ENCODE measurements around the gene EAF1.
"Not testable (repeated sequence)": the region's sequence is repeated elsewhere in the genome, so short reads cannot be mapped to it uniquely, and the experiment has no call there.

The EAF1 gene

DNA sequence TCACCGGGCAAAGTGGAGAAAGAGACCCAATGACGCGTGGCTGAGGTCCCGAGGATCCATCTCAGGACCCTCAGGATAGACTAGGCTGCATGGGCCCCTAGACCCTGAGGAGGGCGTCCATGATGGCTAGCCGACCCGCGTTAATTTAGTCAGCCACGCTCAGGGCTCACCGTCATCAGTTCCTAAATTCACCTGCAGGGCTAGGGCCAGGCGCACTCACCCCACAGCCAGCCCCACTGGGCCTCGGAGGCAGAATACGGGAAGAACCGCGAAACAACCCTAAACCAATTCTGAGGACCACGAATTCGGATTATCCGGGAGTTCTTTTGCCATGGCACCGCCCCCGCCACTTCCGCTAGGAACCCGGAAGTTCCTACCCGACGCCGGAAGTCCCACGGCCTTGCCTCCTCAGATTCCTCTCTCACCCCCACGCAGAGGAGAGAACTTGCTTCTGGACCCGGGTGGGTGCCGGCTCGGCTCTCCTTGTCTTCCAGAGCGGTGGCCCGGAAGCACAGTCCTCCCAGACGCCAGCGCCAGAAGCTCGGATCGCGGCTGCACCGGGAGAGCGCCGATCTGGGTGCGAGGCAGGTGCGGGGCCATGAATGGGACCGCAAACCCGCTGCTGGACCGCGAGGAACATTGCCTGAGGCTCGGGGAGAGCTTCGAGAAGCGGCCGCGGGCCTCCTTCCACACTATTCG is at the start of gene EAF1, which contains the start of gene METTL6:
Gene EAF1, plus strand, starts transcription at position 417 of the 699 bp plus-strand sequence. Its CDS starts 182 bp downstream, at position 599.
Gene METTL6, minus strand, starts transcription at position 363 of the 699 bp plus-strand sequence. CDS start 1,033 bp downstream, outside the sequence.
- DNase-seq (ENCODE audit: low read depth in 2 of 2): peak; percentile 70 to 80

DNA sequence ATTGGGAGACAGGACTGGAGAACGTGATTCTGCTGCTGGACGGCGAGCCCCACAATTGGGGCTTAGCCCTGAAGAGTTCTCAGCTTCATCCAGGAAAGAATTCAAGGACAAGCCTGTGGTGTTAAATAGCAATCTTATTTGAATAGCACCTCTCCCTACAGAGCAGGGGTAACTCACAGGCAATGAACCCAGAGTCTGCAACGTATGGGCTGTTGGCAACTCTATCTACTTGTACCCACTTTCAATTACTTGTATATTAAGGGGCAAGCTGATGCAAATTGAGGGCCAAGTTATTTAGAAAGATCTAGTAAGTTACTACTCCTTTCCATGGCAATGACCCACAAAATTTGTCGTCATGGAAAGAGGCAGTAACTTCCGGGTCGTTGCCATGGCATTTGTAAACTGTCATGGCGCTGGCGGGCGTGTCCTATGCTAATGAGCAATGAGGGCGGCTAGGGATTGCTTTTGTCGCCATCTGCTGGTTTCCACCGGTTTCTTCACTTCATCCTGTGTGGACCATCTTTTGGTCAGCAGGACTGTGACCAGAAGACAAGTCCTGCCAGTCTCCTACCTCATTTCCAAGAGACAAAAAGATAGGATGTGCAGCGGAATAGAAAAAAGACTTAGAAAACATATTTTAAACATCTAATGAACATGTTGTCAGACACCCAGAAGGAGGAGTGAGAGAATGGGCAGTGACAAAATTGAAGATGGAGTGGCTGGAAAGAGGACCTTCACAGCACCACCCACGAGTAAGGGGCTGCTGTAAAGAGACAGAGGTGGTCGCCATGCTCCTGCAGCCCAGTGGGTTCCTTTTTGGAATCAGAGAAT is 49.2 kb upstream of the EAF1 start:
- DNase-seq (ENCODE audit: low read depth in 2 of 2): peak; percentile 76 to 91

DNA sequence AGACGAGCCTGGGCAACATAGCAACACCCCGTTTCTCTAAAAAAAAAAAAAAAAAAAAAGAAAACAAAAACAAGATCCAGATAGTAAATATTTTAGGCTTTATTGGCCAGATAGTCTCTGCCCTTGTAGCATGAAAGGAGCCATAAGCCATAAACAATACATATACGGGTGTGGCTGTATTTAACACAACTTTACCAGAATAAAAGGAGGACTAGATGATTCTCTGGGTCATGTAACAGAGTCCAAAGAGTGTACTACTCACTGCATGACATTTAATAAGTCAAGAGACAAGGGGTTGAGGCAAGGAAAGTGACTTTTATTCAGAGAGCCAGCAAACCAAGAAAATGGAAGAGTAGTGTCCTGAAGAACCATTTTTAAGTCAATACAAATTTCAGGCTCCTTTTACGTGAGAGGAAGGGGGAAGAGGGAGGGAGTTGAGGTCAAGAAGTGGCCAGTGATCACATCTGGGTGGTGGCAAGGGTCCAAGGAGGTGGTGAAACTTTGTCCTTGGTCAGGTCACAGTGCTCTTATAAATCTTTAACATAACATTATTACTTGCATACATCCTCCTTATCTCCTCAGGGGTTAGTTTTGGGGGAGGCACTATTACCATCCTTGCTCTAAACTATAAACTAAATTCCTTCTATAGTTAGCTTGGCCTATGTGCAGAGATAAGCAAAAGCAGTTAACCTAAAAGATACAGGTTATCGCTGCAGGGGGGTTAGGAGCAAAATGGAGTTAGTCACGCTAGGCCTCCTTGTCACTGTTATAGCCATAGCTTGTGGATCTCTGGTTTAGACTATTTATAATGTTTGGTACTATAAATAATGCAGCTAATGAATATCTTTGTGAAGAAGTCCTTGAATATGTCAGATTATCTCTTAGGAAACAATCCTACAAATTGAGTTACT is 46.2 kb upstream of the EAF1 start:
- no peak for DNase-seq (ENCODE audit: low read depth in 2 of 2)

DNA sequence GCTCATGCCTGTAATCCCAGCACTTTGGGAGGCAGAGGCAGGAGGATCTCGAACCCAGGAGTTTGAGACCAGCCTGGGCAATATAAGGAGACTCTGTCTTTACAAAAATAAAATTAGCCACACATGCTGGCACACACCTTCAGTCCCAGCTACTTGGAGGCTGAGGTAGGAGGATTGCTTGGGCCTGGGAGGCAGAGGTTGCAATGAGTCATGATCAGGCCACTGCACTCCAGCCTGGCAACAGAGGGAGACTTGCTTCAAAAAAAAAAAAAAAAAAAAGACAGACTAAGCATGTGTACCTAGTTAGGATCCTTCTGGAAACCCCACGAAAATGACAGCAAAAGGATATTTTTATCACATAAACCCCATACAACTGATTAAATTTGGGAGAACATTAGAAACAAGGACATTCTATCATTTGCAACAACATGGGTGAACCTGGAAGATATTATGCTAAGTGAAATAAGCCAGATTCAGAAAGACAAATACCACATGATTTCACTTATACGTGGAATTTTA is 44.9 kb upstream of the EAF1 start:
- DNase-seq (ENCODE audit: low read depth in 2 of 2): no peak

DNA sequence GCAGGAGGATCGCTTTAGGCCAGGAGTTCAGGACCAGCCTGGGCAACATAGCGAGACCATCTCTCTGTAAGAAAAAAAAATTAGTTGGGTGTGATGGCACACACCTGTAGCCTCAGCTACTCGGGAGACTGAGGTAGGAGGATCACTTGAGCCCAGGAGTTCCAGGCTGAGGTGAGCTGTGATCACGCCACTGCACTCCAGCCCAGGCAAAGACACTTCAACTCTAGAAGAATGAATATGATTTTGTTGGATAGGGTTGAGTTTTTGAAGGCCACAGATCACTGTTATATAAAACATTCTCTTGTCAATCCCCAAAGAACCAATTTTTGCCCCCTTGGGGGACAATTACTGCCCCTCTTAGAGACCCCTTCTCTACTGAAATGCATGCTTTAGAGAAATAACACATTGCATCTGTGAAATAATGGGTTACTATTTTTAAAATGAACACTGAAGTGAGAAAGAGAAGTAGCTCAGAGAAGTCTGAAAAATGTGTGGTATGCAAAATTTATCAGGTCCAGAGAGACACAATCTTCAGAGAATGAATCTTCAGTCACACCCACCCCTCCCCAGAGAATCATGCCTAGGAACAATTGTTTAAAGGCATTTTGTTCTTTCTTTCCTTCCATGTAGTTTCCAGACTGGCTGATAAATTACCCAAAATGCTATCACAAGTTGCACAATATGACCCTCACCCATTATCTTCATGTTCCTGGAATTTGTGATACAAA is 42.7 kb upstream of the EAF1 start:
- DNase-seq (ENCODE audit: low read depth in 2 of 2): no peak

DNA sequence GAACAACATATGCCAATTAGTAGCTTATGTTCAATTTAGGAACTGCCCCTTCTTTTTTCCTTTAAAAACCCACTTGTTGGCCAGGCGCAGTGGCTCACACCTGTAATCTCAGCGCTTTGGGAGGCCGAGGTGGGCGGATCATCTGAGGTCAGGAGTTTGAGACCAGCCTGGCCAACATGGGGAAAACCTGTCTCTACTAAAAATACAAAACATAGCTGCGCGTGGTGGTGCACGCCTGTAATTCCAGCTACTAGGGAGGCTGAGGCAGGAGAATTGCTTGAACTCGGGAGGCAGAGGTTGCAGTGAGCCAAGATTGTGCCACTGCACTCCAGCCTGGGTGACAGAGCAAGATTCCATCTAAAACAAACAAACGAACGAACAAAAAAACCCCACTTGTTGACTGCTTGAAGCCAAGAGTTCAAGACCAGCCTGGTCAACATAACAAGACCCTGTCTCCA is 42.1 kb upstream of the EAF1 start:
- not testable (repeated sequence) for DNase-seq (ENCODE audit: low read depth in 2 of 2)

DNA sequence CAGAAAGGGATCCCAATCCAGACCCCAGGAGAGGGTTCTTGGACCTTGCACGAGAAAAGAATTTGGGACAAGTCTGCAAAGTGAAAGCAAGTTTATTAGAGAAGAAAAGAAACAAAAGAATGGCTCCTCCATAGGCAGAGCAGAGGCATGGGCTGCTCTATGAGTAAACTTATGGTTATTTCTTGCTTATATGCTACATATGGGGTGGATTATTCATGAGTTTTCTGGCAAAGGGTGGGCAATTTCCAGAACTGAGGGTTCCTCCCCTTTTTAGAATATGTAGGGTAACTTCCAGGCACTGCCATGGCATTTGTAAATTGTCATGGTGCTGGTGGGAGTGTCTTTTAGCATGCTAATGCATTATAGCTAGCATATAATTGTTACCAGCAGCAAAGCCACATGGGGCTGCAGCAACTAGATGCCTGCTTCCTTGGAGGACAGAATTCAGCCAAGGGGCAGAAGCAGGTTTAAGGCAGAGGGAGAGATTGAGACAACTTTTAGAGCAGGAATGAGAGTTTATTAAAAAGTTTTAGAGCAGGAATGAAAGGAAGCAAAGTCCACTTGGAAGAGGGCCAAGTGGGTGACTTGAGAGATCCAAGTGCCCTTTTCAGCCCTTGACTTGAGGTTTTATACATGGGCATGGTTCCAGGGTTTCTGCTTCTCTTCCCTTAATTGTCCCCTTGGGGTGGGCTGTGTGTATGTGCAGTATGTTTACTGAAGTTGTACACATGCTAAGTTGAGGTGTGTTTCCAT is 41.3 kb upstream of the EAF1 start:
- no peak for DNase-seq (ENCODE audit: low read depth in 2 of 2)

DNA sequence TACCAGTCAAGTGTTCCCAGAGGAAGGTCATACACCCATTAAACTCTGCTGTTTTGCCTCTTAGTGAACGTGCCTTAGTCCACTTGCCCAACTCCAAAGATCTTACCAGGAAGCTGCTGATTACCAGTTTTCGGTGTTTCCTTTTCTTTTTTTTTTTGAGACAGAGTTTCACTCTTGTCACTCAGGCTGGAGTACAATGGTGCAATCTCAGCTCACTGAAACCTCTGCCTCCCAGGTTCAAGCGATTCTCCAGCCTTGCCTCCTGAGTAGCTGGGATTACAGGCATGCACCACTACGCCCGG is 40.8 kb upstream of the EAF1 start:
- not testable (repeated sequence) for DNase-seq (ENCODE audit: low read depth in 2 of 2)

DNA sequence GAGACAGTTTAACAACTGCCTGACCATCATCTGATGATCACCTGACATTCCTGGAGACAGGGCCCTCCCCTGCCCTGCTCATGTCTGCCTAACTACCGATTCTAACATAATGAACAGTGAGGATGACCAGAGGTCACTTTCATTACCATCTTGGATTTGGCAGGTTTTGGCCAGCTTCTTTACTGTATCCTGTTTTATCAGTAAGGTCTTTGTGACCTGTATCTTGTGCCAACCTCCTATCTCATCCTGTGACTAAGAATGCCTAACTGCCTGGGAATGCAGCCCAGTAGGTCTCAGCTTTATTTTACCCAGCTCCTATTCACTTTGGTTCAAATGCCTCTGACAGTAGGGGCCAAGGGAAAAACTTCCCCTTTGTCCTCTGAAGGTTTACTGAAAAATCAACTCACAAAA is 40.2 kb upstream of the EAF1 start:
- DNase-seq (ENCODE audit: low read depth in 2 of 2): no peak

DNA sequence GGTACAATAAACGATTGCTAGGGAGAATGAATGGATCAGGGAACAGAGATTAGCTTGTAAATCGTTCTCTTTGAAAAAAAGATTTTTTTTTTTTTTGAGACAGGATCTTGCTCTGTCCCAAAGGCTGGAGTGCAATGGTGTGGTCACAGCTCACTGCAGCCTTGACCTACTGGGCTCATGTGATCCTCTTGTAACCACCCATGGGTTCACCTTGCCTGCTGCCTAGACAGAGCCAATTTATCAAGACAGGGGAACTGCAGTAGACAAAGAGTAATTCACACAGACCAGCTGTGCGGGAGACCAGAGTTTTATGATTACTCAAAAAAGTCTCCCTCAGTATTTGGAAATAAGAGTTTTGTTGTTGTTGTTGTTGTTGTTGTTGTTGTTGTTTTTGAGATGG is 39.7 kb upstream of the EAF1 start:
- DNase-seq (ENCODE audit: low read depth in 2 of 2): no peak

DNA sequence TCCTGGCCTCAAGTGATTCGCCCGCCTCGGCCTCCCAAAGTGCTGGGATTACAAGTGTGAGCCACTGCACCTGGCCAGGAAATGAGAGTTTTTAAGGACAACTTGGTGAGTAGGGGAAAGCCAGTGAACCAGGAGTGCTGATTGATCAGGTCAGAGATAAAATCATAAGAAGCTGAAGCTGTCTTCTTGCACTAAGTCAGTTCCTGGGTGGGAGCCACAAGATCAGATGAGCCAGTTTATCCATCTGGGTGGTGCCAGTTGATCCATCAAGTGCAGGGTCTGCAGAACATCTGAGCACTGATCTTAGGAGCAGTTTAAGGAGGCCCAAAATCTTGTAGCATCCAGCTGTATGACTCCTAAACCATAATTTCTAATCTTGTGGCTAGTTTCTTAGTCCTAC is 39.1 kb upstream of the EAF1 start:
- not testable (repeated sequence) for DNase-seq (ENCODE audit: low read depth in 2 of 2)

DNA sequence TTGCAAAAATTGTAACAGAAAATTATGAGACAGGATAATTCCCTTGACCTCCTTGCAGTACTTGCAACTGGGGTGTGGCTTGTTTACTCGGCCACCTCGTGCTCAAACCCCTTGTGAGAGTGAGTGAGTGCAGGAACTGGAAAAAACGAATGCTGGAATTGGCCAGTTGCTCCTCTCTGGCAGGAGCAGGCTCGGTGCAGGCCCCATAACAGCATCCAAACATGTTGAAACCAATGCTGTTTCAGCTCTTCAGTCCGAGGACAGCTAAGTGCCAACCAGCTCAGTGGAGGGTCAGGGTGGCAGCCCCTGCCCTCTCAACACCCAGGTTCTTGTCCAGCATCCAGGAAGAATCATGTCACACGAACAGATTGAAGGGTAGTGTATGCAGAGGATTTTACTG is 36.9 kb upstream of the EAF1 start:
- DNase-seq (ENCODE audit: low read depth in 2 of 2): no peak

DNA sequence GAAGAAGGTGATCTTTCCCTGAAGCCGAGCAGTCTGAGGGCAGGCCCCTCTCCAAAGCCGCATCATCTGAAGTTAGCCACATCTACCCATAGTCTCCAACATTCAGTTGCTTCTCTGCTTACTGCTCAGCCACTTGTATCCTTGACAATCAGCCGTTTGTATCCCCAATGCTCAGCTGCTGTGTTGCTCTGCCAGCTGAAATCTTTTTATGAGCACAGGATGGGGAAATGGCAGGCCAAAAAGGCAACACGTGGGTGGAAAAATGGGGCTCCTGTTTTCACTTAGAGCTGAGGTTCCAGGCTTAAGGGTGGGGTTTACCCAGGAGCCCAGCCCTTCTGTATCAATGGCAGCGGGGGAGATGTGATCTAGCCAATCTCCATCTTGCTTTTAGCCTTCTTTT is 36.4 kb upstream of the EAF1 start:
- no peak for DNase-seq (ENCODE audit: low read depth in 2 of 2)

DNA sequence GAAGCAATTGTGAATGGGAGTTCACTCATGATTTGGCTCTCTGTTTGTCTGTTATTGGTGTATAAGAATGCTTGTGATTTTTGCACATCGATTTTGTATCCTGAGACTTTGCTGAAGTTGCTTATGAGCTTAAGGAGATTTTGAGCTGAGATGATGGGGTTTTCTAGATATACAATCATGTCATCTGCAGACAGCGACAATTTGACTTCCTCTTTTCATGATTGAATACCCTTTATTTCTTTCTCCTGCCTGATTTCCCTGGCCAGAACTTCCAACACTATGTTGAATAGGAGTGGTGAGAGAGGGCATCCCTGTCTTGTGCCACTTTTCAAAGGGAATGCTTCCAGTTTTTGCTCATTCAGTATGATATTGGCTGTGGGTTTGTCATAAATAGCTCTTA is 34.1 kb upstream of the EAF1 start:
- DNase-seq (ENCODE audit: low read depth in 2 of 2): not testable (repeated sequence)

DNA sequence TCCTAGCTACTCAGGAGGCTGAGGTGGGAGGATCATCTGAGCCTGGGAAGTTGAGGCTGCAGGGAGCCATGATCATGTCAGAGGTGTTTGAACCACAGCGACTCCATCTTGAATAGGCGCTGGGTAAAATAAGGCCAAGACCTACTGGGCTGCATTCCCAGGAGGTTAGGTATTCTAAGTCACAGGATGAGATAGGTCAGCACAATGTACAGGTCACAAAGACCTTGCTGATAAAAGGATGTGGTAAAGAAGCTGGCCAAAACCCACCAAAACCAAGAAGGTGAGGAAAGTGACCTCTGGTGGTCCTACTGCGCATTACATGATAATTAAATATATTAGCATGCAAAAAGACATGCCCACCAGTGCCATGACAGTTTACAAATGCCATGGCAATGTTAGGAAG is 28.7 kb upstream of the EAF1 start:
- not testable (repeated sequence) for DNase-seq (ENCODE audit: low read depth in 2 of 2)

DNA sequence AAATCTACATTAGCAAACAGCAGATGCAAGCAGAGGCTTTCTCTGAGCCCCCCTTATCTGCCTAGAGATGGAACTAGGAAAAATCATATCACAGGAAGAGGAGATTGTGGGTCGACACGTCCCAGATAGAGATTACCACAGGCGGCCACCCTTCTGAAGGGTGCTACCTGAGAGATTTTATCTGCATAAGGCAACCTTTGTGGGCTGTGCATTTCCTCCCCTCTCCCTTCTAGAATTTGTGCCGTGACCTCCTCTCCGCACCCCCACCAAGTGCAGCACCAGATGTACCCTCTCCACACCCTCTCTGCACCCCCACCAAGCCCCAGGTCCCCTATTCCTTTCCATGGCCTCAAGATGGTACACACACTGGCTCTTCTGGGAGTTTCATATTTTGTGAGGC is 27.4 kb upstream of the EAF1 start:
- no peak for DNase-seq (ENCODE audit: low read depth in 2 of 2)

DNA sequence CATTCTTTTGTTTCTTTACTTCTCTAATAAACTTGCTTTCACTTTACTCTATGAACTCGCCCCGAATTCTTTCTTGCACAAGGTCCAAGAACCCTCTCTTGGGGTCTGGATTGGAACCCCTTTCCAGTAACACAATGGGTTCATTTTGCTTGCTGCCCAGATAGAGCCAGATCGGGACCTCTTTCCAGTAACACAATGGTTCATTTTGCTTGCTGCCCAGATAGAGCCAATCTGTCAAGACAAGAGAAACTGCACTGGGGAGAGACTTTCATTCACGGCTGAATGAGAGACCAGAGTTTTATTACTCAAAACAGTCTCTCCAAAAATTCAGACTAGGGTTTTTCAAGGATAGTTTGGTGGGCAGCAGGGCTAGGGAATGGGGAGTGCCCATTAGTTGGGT is 25.5 kb upstream of the EAF1 start:
- no peak for DNase-seq (ENCODE audit: low read depth in 2 of 2)

DNA sequence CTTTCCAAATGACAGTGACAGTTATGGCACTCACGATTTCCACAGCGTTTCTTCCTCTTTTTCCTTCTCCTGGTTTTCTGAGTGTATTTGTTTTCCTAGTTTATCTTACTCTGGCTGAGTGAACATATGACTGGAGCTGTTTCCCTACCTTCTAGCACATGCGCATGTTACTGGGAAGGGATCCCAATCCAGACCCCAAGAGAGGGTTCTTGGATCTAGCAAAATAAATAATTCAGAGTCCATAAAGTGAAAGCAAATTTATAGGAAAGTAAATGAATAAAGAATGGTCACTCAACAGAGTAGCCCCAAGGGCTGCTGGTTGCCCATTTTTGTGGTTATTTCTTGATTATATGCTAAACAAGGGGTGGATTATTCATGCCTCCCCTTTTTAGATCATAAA is 23.9 kb upstream of the EAF1 start:
- no peak for DNase-seq (ENCODE audit: low read depth in 2 of 2)

DNA sequence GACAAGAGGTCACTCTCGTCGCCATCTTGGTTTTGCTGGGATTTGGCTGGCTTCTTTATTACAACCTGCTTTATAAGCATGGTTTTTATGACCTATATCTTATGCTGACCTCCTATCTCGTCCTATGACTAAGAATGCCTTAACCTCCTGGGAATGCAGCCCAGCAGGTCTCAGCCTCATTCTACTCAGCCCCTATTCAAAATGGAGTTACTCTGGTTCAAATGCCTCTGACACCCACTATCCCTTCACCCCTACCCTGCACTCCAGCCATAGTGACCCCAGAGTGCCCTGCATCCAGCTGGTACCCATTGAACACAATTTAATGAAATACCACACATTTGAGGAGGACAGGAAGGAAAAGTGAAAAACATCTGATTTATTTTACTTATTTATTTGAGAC is 23.4 kb upstream of the EAF1 start:
- DNase-seq (ENCODE audit: low read depth in 2 of 2): no peak

DNA sequence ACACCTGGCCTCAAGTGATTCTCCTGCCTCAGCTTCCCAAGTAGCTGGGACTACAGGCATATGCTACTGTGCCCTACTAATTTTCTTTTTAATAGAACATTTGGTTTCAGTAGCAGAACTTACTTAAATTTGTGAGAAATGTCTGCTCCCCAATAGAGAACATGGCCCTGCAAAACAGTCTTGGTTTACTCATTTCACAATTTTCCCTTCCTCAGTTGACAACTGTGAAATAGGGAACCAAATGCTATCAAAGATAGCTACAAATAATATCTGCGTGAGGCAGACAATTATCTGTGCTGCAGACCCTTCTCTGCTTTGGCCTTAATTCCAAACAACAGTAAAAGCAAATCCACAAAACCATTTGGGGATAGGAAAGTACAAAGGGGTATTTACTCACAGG is 22.6 kb upstream of the EAF1 start:
- DNase-seq (ENCODE audit: low read depth in 2 of 2): no peak

All from stimulated activated CD4-positive, alpha-beta T cell treated with anti-CD3 and anti-CD28 coated beads, Interleukin-1b, Interleukin-23, amount 100 ng/mL, for 4 hours (primary cell).